BLaER1 treated with 17β-estradiol and CSF1 and Interleukin-3, amounts not matched to agents 10 nM and 100 nM (cell line): Measurements from ENCODE around the gene LENG9.
A peak's percentile ranks its signal among the peaks of the same experiment; 100 is the strongest.

ENCODE experiments used
- H3K27ac ChIP-seq, 11 experiments: shearing (Covaris generic); formaldehyde crosslinking; 2 replicates each; pipeline ENCODE4 v1.8.1; 2022
- H3K27me3 ChIP-seq, 11 experiments: shearing (Covaris generic); formaldehyde crosslinking; 2 replicates each; pipeline ENCODE4 v1.8.1; 2022
- H3K36me3 ChIP-seq, 11 experiments: shearing (Covaris generic); formaldehyde crosslinking; 2 replicates each; pipeline ENCODE4 v1.8.1; 2022
- H3K4me1 ChIP-seq, 10 experiments: shearing (Covaris generic); formaldehyde crosslinking; 2 replicates each; pipeline ENCODE4 v1.8.1; 2022
- H3K4me2 ChIP-seq, 11 experiments: shearing (Covaris generic); formaldehyde crosslinking; 2 replicates each; pipeline ENCODE4 v1.8.1; 2022
- H3K4me3 ChIP-seq, 10 experiments: shearing (Covaris generic); formaldehyde crosslinking; 2 replicates each; pipeline ENCODE4 v1.8.1; 2022
- H3K9ac ChIP-seq, 11 experiments: shearing (Covaris generic); formaldehyde crosslinking; 2 replicates each; pipeline ENCODE4 v1.8.1; 2022
- H3K9me3 ChIP-seq, 11 experiments: shearing (Covaris generic); formaldehyde crosslinking; replicated peaks in 1 of 11; 2 replicates each; pipeline ENCODE4 v1.8.1; 2022
- H4K20me1 ChIP-seq, 11 experiments: shearing (Covaris generic); formaldehyde crosslinking; 2 replicates each; pipeline ENCODE4 v1.8.1; 2022
- Cebpa-rat ChIP-seq, 11 experiments: shearing (Covaris generic); IDR thresholded peaks; 2 replicates each; pipeline ENCODE4 v1.8.1; 2022

Gene LENG9

GRCh38 chr19:54420068-54420382 lies 43.6 kb downstream of the LENG9 start:
- H3K9me3 ChIP-seq: no peaks in the 10 kb centered on the region
- no peak overlapping the region for H3K4me3 ChIP-seq
- peaks cover 10 to 20% (median 13%) of the 10 kb centered on the region in 11 experiments for H3K27me3 ChIP-seq
- no peaks in the 10 kb centered on the region for H4K20me1 ChIP-seq
- peak overlapping the region in 2 of 11 experiments; percentile 25 to 31; a peak in 2 of 22 replicates for H3K9ac ChIP-seq
- H3K4me2 ChIP-seq: peak overlapping the region in 7 of 11 experiments; percentile 13 to 99 (median 47); a peak in 12 of 22 replicates
- TF ChIP-seq Cebpa-rat (IDR thresholded peaks at IDR 0.05): no peak
- H3K27ac ChIP-seq: peak overlapping the region in 2 of 11 experiments; percentile 28 to 45; a peak in 2 of 22 replicates
- peaks cover 32 to 66% (median 57%) of the 10 kb centered on the region in 10 experiments for H3K4me1 ChIP-seq
- H3K36me3 ChIP-seq: no peaks in the 10 kb centered on the region; a peak in 1 of 22 replicates

- Histone ChIP-seq H3K9ac (peak overlapping the region in 8 of 11 experiments; percentile 3 to 70 (median 56); a peak in 5 of 22 replicates), H3K27ac (peak overlapping the region in 9 of 11 experiments; percentile 17 to 79 (median 67); a peak in 15 of 22 replicates), H4K20me1 (no peaks in the 10 kb centered on the region), H3K4me1 (peaks cover 32 to 74% (median 62%) of the 10 kb centered on the region in 10 experiments), H3K9me3 (no peaks in the 10 kb centered on the region), H3K36me3 (no peaks in the 10 kb centered on the region; a peak in 1 of 22 replicates), H3K4me2 (peak overlapping the region; percentile 61 to 100 (median 99)), H3K27me3 (peaks cover 11 to 27% (median 21%) of the 10 kb centered on the region in 11 experiments), H3K4me3 (no peak overlapping the region)
- TF ChIP-seq Cebpa-rat (IDR thresholded peaks at IDR 0.05): no peak
These were observed 44.4 kb downstream of the LENG9 start for GRCh38 chr19:54418930-54419800.

- Histone ChIP-seq H3K9ac (peak overlapping the region in 10 of 11 experiments; percentile 1 to 70 (median 56); a peak in 19 of 22 replicates), H3K4me2 (peak overlapping the region; percentile 61 to 100 (median 99)), H4K20me1 (no peaks in the 10 kb centered on the region), H3K27ac (peak overlapping the region in 9 of 11 experiments; percentile 59 to 79 (median 68); a peak in 18 of 22 replicates), H3K4me3 (peak overlapping the region in 6 of 10 experiments; percentile 4 to 42 (median 27); a peak in 6 of 20 replicates), H3K4me1 (peaks cover 32 to 74% (median 62%) of the 10 kb centered on the region in 10 experiments), H3K27me3 (peaks cover 11 to 27% (median 21%) of the 10 kb centered on the region in 11 experiments), H3K36me3 (no peaks in the 10 kb centered on the region), H3K9me3 (no peaks in the 10 kb centered on the region)
- TF ChIP-seq Cebpa-rat (IDR thresholded peaks at IDR 0.05): peak in 4 of 11 experiments; percentile 20 to 72 (median 33); a peak in 4 of 22 replicates
These were observed 45.3 kb downstream of the LENG9 start for GRCh38 chr19:54418030-54418929.

GRCh38 chr19:54416695-54417491 lies 46.7 kb downstream of the LENG9 start:
- Histone ChIP-seq H3K27ac (no peak overlapping the region; a peak in 1 of 22 replicates), H3K4me2 (peak overlapping the region; percentile 61 to 100 (median 99)), H3K9ac (peak overlapping the region in 4 of 11 experiments; percentile 74 to 82 (median 78); a peak in 6 of 22 replicates), H3K4me1 (peaks cover 32 to 69% (median 61%) of the 10 kb centered on the region in 10 experiments), H3K9me3 (no peaks in the 10 kb centered on the region), H3K4me3 (peak overlapping the region in 1 of 10 experiments; percentile 70; a peak in 1 of 20 replicates), H4K20me1 (no peaks in the 10 kb centered on the region), H3K27me3 (peaks cover 11 to 27% (median 21%) of the 10 kb centered on the region in 11 experiments), H3K36me3 (no peaks in the 10 kb centered on the region)
- TF ChIP-seq Cebpa-rat (IDR thresholded peaks at IDR 0.05): no peak

GRCh38 chr19:54415901-54416673 lies 47.5 kb downstream of the LENG9 start:
- H3K4me2 ChIP-seq: peak overlapping the region; percentile 84 to 100 (median 99)
- H3K27me3 ChIP-seq: peaks cover 11 to 27% (median 21%) of the 10 kb centered on the region in 11 experiments
- peak overlapping the region; percentile 35 to 73 (median 64) for H3K4me3 ChIP-seq
- no peaks in the 10 kb centered on the region for H3K9me3 ChIP-seq
- peak overlapping the region in 10 of 11 experiments; percentile 29 to 82 (median 68); a peak in 18 of 22 replicates for H3K9ac ChIP-seq
- H3K36me3 ChIP-seq: no peaks in the 10 kb centered on the region
- H3K27ac ChIP-seq: peak overlapping the region in 7 of 11 experiments; percentile 35 to 67 (median 51); a peak in 10 of 22 replicates
- no peak for TF ChIP-seq Cebpa-rat (IDR thresholded peaks at IDR 0.05)
- H3K4me1 ChIP-seq: peaks cover 32 to 63% (median 61%) of the 10 kb centered on the region in 10 experiments
- no peaks in the 10 kb centered on the region for H4K20me1 ChIP-seq

- Histone ChIP-seq H3K4me3 (peak within 1 kb of the TSS; percentile 35 to 73 (median 64)), H3K27me3 (peaks cover 11 to 27% (median 21%) of the 10 kb centered on the region in 11 experiments), H3K27ac (peak within 1 kb of the TSS in 7 of 11 experiments; percentile 35 to 67 (median 51); a peak in 12 of 22 replicates), H3K9me3 (no peaks in the 10 kb centered on the region), H3K36me3 (no peaks in the 10 kb centered on the region), H3K4me2 (peak within 1 kb of the TSS; percentile 84 to 100 (median 99)), H4K20me1 (no peaks in the 10 kb centered on the region), H3K4me1 (peaks cover 32 to 59% (median 56%) of the 10 kb centered on the region in 10 experiments), H3K9ac (peak within 1 kb of the TSS; percentile 29 to 82 (median 66); a peak in 19 of 22 replicates)
- TF ChIP-seq Cebpa-rat (IDR thresholded peaks at IDR 0.05): no peak
These were observed 48.2 kb downstream of the LENG9 start, which contains the start of gene TTYH1 for GRCh38 chr19:54415208-54415900. TSS of gene TTYH1 (plus strand) at chr19:54415464. CDS start at chr19:54415553, 89 bp downstream.

GRCh38 chr19:54414156-54414555 lies 49.4 kb downstream of the LENG9 start:
- Histone ChIP-seq H3K4me2 (peak overlapping the region in 4 of 11 experiments; percentile 81 to 100 (median 99); a peak in 6 of 22 replicates), H3K9ac (no peak overlapping the region), H4K20me1 (no peaks in the 10 kb centered on the region), H3K4me1 (peaks cover 32 to 47% (median 45%) of the 10 kb centered on the region in 10 experiments), H3K27ac (no peak overlapping the region), H3K4me3 (no peak overlapping the region), H3K9me3 (peaks cover 0 to 4% (median 2%) of the 10 kb centered on the region in 11 experiments; a peak in 15 of 22 replicates), H3K36me3 (no peaks in the 10 kb centered on the region), H3K27me3 (peaks cover 11 to 27% (median 21%) of the 10 kb centered on the region in 11 experiments)
- no peak for TF ChIP-seq Cebpa-rat (IDR thresholded peaks at IDR 0.05)
